Activated CD8-positive, alpha-beta T cell treated with anti-CD3 and anti-CD28 coated beads for 36 hours (primary cell): ENCODE data around the gene ZNF608. TPM values are rescaled to one million over a fixed set of nuclear protein-coding genes. Genes with fewer than 3 reads are reported as not detected.

Experiments used
- ATAC-seq: fragments of 200-7000 bp; cut with Tn5 transposase; one replicate; pipeline ENCODE4 v1.10.0; 2021; ENCODE audit warnings: mild to moderate bottlenecking, moderate library complexity
- CTCF ChIA-PET: fragments of 350-600 bp; sonication (Branson Sonifier 250); formaldehyde crosslinking; loops from one replicate; lab custom pipeline; 2021; ENCODE audit warnings: antibody characterized with exemption; lab: Charles Lee
- POLR2A ChIA-PET: fragments of 350-600 bp; sonication (Branson Sonifier 250); formaldehyde crosslinking; loops from one replicate; lab custom pipeline; 2021; ENCODE audit warnings: antibody characterized with exemption; lab: Charles Lee
- DNase-seq: peaks from one replicate; pipeline ENCODE4 v3.0.0-alpha.2; 2020
- H3K27ac Mint-ChIP-seq: one replicate; pipeline ENCODE4 v1.8.0; 2021; ENCODE audit warnings: mild to moderate bottlenecking, mixed read lengths
- H3K27me3 Mint-ChIP-seq: one replicate; pipeline ENCODE4 v1.8.0; 2021; ENCODE audit warnings: mixed read lengths
- H3K36me3 Mint-ChIP-seq: one replicate; pipeline ENCODE4 v1.8.0; 2021; ENCODE audit warnings: low read depth, mixed read lengths
- H3K4me1 Mint-ChIP-seq: one replicate; pipeline ENCODE4 v1.8.0; 2021; ENCODE audit warnings: low read depth, mixed read lengths
- H3K4me3 Mint-ChIP-seq: one replicate; pipeline ENCODE4 v1.8.0; 2021; ENCODE audit warnings: mild to moderate bottlenecking, moderate library complexity, mixed read lengths
- H3K9me3 Mint-ChIP-seq: one replicate; pipeline ENCODE4 v1.8.0; 2021; ENCODE audit warnings: mixed read lengths
- intact Hi-C: fragments of 100-400 bp; cut with micrococcal nuclease; formaldehyde crosslinking; loops from one replicate; pipeline ENCODE4 v1.10.0; 2022
- total RNA-seq, 2 experiments: library from RNA; stranded (reverse); gene quantifications; one replicate each; pipeline ENCODE4 v1.2.3, GENCODE V29; 2021
- TF ChIP-seq, protein P1 (sequence below): fragments of 200-600 bp; IDR thresholded peaks from one replicate; pipeline ENCODE4 v1.8.0; 2022; ENCODE audit warnings: antibody characterized with exemption, mild to moderate bottlenecking

Gene ZNF608
- total RNA-seq, 2 experiments from 2014 or later: not detected

GRCh38 chr5:124773315-124774311 lies 27.2 kb upstream of the ZNF608 start:
- no peaks in the 10 kb centered on the region for H3K27me3 Mint-ChIP-seq
- ChIA-PET CTCF (no interaction called here), POLR2A (no interaction called here)
- no peak overlapping the region for H3K4me3 Mint-ChIP-seq
- intact Hi-C loops: no loop called here
- no peaks in the 10 kb centered on the region for H3K36me3 Mint-ChIP-seq
- ATAC-seq (no peak), DNase-seq (no peak)
- no peak overlapping the region for H3K27ac Mint-ChIP-seq
- TF ChIP-seq, protein P1, sequence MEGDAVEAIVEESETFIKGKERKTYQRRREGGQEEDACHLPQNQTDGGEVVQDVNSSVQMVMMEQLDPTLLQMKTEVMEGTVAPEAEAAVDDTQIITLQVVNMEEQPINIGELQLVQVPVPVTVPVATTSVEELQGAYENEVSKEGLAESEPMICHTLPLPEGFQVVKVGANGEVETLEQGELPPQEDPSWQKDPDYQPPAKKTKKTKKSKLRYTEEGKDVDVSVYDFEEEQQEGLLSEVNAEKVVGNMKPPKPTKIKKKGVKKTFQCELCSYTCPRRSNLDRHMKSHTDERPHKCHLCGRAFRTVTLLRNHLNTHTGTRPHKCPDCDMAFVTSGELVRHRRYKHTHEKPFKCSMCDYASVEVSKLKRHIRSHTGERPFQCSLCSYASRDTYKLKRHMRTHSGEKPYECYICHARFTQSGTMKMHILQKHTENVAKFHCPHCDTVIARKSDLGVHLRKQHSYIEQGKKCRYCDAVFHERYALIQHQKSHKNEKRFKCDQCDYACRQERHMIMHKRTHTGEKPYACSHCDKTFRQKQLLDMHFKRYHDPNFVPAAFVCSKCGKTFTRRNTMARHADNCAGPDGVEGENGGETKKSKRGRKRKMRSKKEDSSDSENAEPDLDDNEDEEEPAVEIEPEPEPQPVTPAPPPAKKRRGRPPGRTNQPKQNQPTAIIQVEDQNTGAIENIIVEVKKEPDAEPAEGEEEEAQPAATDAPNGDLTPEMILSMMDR: no peak
- no peaks in the 10 kb centered on the region for H3K4me1 Mint-ChIP-seq
- no peaks in the 10 kb centered on the region for H3K9me3 Mint-ChIP-seq

GRCh38 chr5:124772457-124773200 lies 26.2 kb upstream of the ZNF608 start:
- no peaks in the 10 kb centered on the region for H3K9me3 Mint-ChIP-seq
- H3K4me3 Mint-ChIP-seq: no peak overlapping the region
- ChIA-PET POLR2A (no interaction called here), CTCF (no interaction called here)
- intact Hi-C loops: no loop called here
- H3K27ac Mint-ChIP-seq: no peak overlapping the region
- H3K36me3 Mint-ChIP-seq: no peaks in the 10 kb centered on the region
- ATAC-seq (no peak), DNase-seq (no peak)
- no peaks in the 10 kb centered on the region for H3K27me3 Mint-ChIP-seq
- H3K4me1 Mint-ChIP-seq: no peaks in the 10 kb centered on the region
- TF ChIP-seq, protein P1: no peak

- H3K36me3 Mint-ChIP-seq: no peaks in the 10 kb centered on the region
- ChIA-PET CTCF (no interaction called here), POLR2A (no interaction called here)
- no peak for DNase-seq
- no peak overlapping the region for H3K27ac Mint-ChIP-seq
- no peak overlapping the region for H3K4me3 Mint-ChIP-seq
- intact Hi-C loops: no loop called here
- TF ChIP-seq, protein P1: no peak
- H3K27me3 Mint-ChIP-seq: no peaks in the 10 kb centered on the region
- no peak for ATAC-seq
- H3K4me1 Mint-ChIP-seq: no peaks in the 10 kb centered on the region
- no peaks in the 10 kb centered on the region for H3K9me3 Mint-ChIP-seq
Measured at GRCh38 chr5:124771761-124772160, 25.3 kb upstream of the ZNF608 start.

DNA sequence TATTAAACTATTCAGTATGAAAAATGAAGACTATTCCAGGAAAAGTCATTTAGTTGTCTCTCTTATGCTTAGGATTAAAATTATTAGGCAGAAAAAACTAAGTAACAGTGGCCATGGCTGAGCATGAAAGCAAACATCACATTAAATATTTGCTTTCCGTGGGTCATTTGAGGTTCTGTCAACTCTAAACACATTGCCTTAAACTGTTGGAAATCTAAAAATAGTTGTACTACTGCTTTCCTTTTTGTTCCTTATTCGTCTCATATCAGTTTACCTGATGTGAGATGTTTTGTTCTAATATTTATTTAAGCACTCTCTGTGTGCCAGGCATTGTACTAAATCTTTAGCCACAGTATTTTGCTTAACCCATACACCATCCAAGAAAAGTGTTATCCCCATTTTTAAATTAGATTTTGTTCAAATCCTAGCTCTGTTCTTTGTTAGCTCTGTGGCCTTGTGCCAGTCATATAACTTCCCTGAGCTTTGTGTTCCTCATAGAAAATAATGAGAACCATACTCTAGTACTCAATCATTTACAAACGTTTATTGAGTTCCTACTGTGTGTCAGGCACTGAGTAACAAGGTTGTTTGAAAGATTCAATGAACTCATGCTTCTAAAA lies 18.7 kb upstream of the ZNF608 start:
- ChIA-PET POLR2A (no interaction called here), CTCF (no interaction called here)
- no peak for DNase-seq
- Mint-ChIP-seq H3K27me3 (no peaks in the 10 kb centered on the region), H3K4me3 (no peak overlapping the region), H3K36me3 (no peaks in the 10 kb centered on the region), H3K27ac (no peak overlapping the region), H3K4me1 (no peaks in the 10 kb centered on the region), H3K9me3 (no peaks in the 10 kb centered on the region)
- TF ChIP-seq, protein P1: no peak
- intact Hi-C loops: no loop called here
- ATAC-seq: no peak
